NOMO-1 (cell line): Measurements from ENCODE around the gene PDXP.
A peak's percentile ranks its signal among the peaks of the same experiment; 100 is the strongest.

Source experiments
- DNase-seq, 2 experiments: peaks; one replicate each; lab custom pipeline; 2025; ENCODE audit not compliant: unreplicated experiment in 2 of 2; lab: John Stamatoyannopoulos, UW

The PDXP gene

DNA sequence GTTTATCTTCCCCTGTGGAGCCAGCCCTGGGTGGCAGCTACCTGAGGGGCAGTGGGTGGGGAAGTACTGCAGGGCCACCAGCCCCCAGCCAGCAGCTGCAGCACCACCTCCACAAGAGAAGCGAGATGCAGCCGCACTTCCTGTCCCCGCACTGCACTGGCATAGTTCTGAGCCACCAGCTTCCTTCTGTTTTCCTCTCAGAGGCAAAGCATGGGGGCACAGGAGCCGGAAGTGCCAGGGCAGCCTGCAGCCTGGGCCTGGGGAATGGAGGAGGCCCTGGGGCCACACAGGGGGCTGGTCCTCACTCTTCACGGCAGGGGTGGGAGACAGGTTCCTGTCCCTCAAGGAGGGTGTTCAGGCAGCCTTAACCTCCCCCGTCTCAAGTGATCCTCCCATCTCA lies 31.0 kb upstream of the PDXP start:
- peak in 1 of 2 experiments; percentile 28 for DNase-seq

- DNase-seq: no peak
Measured at GRCh38 chr22:37628830-37629229, 29.7 kb upstream of the PDXP start.

GRCh38 chr22:37629928-37630327 lies 28.6 kb upstream of the PDXP start:
- DNase-seq: no peak

DNA sequence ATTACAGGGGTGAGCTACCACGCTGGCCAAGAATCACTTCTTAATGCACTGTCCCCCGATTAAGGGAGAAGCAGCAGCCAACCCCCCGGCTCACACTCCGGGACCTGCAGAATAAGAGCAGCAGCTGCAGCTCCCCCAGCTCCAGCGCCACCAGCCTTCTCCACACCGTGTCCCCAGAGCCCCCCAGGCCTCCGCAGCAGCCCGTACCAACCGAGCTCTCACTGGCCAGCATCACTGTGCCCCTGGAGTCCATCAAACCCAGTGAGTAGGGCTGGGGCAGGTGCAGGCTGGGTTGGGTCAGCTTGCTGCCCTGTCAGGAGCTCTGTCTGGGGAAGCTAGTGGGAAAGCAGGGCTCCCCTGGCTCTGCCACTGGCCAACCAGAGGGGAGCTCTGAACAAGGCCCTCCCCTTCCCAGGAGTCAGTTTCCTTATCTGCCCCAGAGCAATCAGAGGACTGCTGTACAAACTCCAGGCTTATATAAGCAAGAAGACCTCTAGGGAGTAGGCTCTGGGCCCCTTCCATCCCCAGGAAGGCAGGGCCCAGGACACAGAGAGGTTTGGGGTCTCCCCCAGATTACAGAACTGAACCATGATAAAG lies 27.6 kb upstream of the PDXP start:
- DNase-seq: no peak

GRCh38 chr22:37631448-37632173 lies 26.9 kb upstream of the PDXP start:
- no peak for DNase-seq

DNA sequence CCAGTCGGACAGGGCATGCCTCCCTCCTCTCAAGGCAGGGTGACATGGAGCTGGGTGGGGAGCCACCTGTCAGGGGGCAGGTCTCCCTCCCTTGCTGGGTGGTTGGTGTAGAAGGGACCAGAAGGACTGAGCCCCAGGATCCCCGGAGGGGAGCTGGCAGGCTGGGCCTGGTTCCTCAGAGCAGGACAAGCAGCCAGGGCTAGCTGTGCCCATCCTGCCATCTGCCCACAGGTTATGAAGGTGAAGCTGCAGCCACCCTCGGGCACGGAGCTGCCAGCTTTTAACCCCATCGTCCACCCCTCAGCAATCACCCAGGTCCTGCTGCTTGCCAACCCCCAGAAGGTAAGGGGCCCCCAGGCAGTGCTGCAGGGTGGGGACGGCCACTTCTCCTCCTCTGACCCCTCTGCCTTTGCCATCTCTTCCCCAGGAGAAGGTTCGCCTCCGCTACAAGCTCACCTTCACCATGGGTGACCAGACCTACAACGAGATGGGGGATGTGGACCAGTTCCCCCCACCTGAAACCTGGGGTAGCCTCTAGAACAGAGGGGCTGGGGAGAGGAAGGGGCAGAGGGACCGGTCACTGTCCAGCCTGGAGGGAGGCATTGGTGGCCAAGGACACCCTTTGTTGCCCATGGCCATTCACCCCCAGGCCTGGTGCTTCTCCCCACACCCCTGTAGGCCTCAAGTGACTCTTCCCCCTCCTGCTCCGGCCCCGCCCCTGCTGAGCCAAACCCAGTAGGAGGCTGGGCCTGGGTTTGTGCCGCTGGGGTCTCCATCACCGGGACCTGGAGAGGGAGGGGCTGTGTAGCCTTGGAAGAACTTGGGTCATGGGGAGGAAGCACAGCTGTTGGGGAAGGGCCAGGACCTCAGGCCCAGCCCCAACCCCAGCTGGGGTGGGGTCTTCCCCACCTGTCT lies 26.1 kb upstream of the PDXP start:
- DNase-seq: peak; percentile 1 to 48

DNA sequence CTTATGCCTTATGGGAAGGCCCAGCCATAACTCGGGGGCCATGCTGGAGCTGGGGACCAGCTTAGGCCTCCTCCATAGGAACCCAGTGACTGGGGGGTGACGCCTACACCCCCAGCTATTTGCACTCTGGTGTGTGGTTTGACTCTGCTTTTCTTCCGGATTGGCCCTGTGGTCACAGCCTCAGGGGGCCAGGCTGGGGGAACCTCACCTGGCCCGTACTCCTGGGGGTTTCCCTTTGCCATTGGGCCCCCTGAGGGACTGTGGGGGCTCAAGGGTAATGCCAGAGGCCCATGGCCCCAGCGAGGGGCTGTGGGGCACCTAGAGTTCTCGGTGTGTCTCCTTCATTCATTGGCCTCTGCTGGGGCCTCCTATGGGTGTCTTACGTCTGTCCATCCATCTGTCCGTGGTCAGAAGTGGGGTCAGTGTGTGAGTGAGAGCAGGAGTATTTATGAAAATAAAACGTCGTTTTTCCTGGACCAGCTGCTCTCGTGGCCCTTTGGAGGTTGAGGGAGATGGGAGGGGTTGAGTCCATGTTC lies 25.4 kb upstream of the PDXP start:
- peak; percentile 48 to 54 for DNase-seq

- peak; percentile 92 to 94 for DNase-seq
Measured at GRCh38 chr22:37633625-37634416, 24.7 kb upstream of the PDXP start.

GRCh38 chr22:37634417-37634924 lies 24.1 kb upstream of the PDXP start:
- no peak for DNase-seq

- no peak for DNase-seq
Measured at GRCh38 chr22:37635157-37635556, 23.4 kb upstream of the PDXP start.

- DNase-seq: peak; percentile 92
Measured at GRCh38 chr22:37636186-37636948, 22.2 kb upstream of the PDXP start.

- DNase-seq: no peak
Measured at GRCh38 chr22:37636949-37637273, 21.6 kb upstream of the PDXP start.

- peak; percentile 44 to 66 for DNase-seq
Measured at GRCh38 chr22:37638391-37639069, 20.0 kb upstream of the PDXP start.

GRCh38 chr22:37639070-37639760 lies 19.3 kb upstream of the PDXP start, which contains the start of gene SH3BP1:
Gene SH3BP1 (plus strand): TSS chr22:37639669. CDS start chr22:37639788, 119 bp downstream.
- DNase-seq: peak; percentile 33 to 38

DNA sequence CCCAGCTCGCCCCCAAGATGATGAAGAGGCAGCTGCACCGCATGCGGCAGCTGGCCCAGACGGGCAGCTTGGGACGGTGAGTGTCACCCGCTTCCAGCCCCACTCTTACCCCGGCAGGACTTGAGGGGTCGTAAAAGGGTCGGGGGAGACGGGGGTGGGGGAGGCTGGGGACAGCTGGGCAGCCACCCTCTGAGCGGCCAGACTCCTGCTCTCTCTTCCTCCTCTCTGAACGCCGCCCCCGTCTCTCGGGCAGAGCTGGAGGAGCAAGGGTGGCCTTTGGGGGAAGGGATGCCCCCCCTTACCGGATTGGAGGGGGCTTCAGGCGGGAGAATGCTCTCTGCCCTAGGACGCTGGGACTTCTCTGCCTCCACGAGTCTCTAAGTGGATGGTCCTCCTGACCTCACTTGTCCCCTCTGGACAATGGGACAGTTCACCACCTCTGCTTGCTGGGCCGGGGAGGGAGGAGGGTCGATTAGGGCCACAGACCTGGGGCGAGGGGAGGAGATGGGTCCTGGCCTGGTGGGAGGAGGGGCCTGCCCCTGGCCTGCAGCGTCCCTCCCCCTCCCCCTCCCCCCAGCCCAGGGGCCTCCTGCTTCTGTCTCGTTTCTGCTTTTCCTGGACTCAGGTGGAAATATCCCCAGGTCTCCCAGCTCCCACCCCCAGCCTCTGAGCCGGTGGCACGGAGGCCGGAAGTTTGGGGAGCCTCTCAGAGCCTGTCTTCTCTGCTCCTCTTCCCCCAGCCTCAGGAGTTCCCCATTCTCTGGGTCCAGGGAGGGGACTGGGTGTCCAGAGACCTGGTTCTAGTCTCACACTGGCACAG lies 18.5 kb upstream of the PDXP start:
- DNase-seq: peak; percentile 29 to 31

- no peak for DNase-seq
Measured at GRCh38 chr22:37640591-37641560, 17.6 kb upstream of the PDXP start.
